IPS-NIHi11 (cell line): Measurements from ENCODE around the gene DNAJC11.
"Not testable (repeated sequence)": the region's sequence is repeated elsewhere in the genome, so short reads cannot be mapped to it uniquely, and the experiment has no call there.

Experiments used
- DNase-seq: peaks from one replicate; pipeline ENCODE4 v3.0.0; 2012; ENCODE audit warnings: mixed read lengths, low spot score

DNAJC11 gene

GRCh38 chr1:6694121-6694713 lies 7.4 kb downstream of the DNAJC11 start:
- DNase-seq = peak; percentile 31

DNA sequence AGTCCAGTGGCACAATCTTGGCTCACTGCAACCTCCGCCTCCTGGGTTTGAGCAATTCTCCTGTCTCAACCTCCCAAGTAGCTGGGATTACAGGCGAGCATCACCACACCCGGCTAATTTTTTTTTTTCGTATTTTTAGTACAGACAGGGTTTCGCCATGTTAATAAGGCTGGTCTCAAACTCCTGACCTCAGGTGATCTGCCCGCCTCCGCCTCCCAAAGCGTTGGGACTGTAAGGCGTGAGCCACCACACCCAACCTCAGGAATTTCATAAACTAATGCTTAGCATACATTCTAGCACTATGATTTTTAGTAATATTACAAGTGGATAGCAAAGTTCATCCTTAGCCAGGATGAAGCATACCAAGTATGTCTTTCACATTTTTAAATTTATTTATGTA lies 8.7 kb downstream of the DNAJC11 start:
- no peak for DNase-seq

DNA sequence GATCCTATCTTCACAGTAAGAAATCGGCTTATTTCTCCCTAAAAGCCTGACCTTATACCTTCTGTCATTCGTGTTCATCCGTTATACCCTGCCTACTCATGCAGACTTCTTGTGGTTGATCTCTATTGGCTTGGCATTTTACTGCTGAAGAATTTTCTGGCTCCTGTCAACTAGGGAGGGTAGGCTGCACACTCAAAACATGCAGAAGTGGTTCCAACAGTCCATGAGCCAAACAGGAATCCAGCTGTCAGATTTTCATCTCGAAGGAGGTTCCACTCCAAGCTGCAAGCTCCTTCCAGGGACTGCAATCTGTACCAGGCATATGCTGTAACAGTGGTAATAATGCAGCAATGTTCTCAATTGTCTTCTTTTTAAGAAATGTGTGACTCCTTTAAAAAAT lies 10.1 kb downstream of the DNAJC11 start:
- no peak for DNase-seq

GRCh38 chr1:6690186-6690585 lies 11.4 kb downstream of the DNAJC11 start:
- no peak for DNase-seq

- no peak for DNase-seq
Observed at GRCh38 chr1:6688757-6689156, 12.9 kb downstream of the DNAJC11 start.

- DNase-seq = no peak
Observed at GRCh38 chr1:6688001-6688400, 13.6 kb downstream of the DNAJC11 start.

DNA sequence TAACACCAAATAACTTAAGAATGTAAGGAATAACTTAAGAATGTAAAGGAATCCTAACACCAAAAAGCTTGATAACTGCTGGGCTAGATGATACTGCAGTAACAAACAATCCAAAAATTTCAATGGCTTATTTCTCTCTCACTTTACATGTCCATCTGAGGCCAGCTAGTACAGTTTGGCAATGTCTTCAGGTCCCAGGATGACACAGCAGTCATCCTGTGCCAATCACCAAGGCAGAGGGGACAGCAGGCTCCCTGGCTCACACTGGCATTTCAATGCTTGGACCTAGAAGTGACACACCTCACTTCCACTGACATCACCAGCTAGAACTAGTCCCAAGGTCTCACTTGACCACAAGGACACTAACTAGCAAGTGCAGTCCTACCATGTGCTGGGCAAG lies 15.3 kb downstream of the DNAJC11 start:
- DNase-seq = no peak

GRCh38 chr1:6685381-6685780 lies 16.2 kb downstream of the DNAJC11 start:
- DNase-seq = no peak

- no peak for DNase-seq
Observed at GRCh38 chr1:6683434-6683833, 18.2 kb downstream of the DNAJC11 start.

- no peak for DNase-seq
Observed at GRCh38 chr1:6675941-6676340, 25.7 kb downstream of the DNAJC11 start.

DNA sequence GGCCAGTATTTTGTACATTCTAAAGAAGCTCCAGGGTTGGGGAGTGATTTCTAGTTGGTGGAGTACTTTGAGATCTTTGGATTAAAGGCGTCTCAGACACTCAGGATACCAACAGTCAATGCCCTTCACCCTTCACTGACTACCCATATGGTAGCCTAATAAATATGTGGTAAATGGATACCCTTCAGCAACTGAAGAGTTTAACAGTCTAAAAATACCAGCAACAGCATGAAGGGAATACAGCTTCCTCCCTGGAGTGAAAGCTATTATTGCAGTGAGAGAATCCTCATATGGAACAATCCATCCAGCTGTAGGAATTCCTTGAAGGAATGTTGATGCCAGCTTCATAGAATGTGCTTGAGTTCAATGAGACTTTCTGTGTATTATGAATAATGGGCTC lies 26.8 kb downstream of the DNAJC11 start:
- DNase-seq = no peak

DNA sequence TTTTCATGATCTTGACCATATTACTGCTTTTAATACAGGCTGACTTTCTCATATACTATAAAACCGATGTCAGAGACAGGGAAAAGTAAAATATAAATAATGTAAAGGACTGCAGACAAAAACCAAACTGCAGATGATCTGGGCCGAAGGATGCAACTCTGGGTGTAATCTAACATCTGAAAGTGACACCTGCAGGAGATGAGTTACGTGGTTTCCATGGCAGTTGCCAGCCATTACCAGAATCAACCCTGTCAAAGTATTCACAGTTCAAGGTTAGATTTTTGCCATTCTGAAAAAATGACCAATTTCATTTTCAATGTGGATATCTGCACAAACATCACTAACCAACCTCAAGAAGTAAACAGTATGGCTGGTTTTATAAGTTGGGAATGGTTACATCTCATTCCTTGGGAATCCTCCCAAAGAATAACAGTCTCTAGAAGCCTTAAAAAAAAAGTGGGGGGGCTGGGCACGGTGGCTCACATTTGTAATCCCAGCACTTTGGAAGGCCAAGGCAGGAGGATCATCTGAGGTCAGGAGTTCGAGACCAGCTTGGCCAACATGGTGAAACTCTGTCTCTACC lies 27.7 kb downstream of the DNAJC11 start:
- no peak for DNase-seq

DNA sequence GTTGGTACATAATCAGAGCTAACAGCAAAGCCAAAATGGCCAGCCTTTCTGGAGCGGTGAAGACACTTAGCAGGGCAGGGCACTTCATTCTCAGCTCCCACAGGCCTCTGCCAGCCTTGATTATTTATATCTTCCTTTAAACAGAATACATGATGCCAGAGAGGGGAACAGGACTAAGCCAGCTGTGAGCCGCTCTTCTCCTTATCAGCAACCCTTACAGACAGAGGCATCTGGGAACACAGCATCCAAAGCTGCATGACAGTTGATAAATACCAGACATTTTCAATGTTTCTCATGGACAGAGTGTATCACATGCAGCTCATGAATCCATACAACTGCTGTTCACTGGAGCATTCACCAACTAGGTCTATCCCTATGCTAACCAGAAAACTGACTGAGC lies 29.1 kb downstream of the DNAJC11 start:
- DNase-seq = no peak

DNA sequence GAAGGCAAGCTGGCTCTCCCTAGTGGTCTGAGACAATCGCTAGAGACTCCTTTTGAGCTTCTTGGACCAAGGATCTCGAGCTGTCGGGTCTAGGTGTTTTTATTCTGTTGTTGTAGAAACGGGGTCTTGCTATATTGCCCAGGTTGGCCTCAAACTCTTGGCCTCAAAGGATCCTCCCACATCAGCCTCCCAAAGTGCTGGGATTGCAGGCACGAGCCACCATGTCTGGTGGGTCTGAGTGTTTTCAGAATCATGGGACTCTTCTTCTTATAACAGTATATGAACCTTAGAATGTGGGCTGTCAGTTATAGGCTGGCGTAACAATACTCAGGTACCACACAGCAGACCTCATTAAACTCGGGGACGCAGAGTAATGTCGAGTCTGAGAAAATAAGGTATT lies 33.1 kb downstream of the DNAJC11 start:
- DNase-seq = no peak

GRCh38 chr1:6667139-6667538 lies 34.5 kb downstream of the DNAJC11 start:
- DNase-seq = no peak

DNA sequence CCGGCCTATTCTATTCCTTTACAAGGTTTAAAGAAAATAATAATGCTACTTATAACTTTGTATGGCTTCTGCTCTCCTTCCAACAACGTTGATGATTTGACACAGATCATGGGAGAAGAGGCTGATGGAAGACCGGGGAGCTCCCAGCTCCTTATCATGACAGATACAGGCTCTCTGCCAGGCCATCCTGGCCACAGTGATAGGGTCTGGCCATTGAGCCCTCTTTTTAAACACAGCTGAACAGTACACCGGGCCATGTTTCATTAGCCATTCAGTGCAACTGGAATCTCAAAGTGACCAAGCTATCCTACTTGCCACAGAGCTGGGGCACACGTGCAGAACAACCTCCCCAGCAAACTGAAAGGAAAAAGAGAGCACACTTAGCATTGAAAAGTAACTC lies 34.9 kb downstream of the DNAJC11 start:
- DNase-seq = no peak

- DNase-seq = not testable (repeated sequence)
Observed at GRCh38 chr1:6662468-6662867, 39.1 kb downstream of the DNAJC11 start.

GRCh38 chr1:6660415-6661049 lies 41.1 kb downstream of the DNAJC11 start:
- no peak for DNase-seq

DNA sequence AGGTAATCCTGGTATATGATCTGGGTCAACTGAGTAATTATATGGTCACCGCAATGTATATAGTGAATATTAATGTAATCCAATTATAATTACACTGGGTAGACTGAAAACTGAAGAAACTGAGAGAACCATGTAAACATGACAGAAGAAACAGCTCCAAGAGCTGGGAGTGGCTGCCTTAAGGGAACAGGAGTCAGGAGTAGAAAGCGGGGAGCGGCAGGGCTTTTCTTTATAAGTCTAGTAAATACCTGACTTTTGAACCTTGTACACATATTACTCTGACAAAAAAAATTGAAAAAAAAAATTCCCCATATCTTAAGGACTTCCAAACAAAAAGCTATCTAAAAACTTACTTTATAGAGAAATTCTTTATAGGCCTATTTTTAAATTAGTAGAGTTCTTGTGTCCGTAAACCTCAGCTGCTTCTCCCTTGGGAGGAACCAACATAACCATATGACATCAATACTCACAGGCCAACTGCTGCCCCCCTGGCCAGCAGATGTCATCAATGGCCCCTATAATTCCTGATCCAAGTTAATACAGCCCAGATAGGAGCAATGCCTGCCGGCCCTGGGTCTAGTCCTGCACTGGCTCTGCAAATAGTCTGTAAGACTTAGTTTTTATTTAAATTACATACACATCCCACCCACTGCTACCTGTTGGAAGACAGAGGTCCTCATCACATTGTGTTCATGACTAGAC lies 43.1 kb downstream of the DNAJC11 start:
- no peak for DNase-seq

DNA sequence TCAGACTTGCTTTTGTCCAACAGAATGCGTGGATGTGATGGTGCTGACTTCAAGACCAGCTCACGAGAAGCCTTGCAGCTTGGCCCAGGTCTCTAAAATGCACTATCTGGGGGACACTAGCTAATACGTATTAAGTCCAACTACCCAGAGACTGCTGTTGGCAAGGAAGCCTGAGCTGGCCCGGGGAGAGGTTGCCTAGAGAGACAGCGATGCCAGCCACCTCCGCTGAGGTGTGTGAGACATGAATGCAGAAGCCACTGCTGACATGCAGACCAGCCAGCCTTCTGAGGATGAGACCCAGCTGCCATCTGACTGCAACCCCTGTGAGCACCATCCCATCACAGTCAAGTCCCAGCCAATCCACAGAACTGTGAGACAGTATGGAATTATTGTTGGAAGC lies 44.5 kb downstream of the DNAJC11 start:
- no peak for DNase-seq

DNA sequence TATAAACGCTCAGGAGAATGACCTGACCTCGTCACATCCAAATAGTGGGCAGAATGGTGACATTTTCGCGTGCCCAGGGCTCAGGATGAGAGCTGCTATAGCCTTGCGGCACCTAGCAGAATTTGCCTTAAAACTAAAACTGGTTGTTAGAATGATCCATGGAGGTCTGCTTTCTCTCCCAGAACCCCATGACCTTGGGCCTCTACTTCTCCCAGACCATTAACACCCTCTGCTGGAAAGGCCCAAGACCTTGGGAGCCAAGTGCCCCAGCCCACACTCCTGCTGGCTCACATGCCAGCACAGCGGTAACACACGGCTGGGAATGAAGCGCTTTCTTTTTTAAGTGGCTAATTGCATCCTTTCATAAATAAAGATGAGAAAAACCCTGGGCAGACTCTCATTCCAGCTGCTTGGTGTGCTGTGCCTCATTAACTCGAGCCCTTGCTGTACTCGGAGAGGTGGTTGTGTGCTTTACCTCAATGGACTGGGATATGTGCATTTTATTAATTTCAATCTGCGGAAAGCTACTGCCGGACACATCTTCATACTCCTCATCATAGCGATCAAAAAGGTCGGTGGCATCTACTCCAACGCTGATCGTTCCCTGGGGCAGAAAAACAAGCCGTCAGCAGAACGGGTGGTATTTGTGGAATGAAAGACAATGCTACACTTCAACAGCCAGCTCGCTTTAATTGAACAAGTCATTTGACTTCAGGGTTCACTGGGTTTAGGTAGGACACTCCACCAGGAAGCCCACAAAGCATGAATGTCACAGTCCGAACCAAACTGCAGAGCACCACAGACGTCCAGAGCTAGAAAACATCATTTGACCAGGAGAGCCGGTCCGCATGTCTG lies 48.0 kb downstream of the DNAJC11 start:
- DNase-seq = no peak

- DNase-seq = no peak
Observed at GRCh38 chr1:6652986-6653385, 48.6 kb downstream of the DNAJC11 start.
